NCI-H1105 (cell line): Measurements from ENCODE around the gene CDH23.

Experiments
- DNase-seq: peaks from one replicate; lab custom pipeline; 2025; lab: John Stamatoyannopoulos, UW

Gene CDH23

GRCh38 chr10:71517298-71518169, 120.8 kb downstream of the CDH23 start:
- DNase-seq: no peak

- no peak for DNase-seq
Observed at GRCh38 chr10:71520042-71520441, 123.3 kb downstream of the CDH23 start.

- DNase-seq: no peak
Observed at GRCh38 chr10:71521504-71522441, 125.1 kb downstream of the CDH23 start.

- DNase-seq: no peak
Observed at GRCh38 chr10:71522442-71523144, 125.9 kb downstream of the CDH23 start.

GRCh38 chr10:71523756-71524155, 127.0 kb downstream of the CDH23 start:
- no peak for DNase-seq

- DNase-seq: no peak
Observed at GRCh38 chr10:71525092-71525491, 128.4 kb downstream of the CDH23 start.

GRCh38 chr10:71525721-71526120, 129.0 kb downstream of the CDH23 start:
- DNase-seq: no peak

GRCh38 chr10:71526653-71527052, 129.9 kb downstream of the CDH23 start:
- no peak for DNase-seq

GRCh38 chr10:71527135-71527534, 130.4 kb downstream of the CDH23 start:
- no peak for DNase-seq

GRCh38 chr10:71528371-71529206, 131.9 kb downstream of the CDH23 start:
- no peak for DNase-seq

- no peak for DNase-seq
Observed at GRCh38 chr10:71529207-71529827, 132.6 kb downstream of the CDH23 start.

- DNase-seq: no peak
Observed at GRCh38 chr10:71530781-71531180, 134.1 kb downstream of the CDH23 start.

GRCh38 chr10:71531485-71532446, 135.0 kb downstream of the CDH23 start:
- DNase-seq: no peak

GRCh38 chr10:71532878-71533277, 136.2 kb downstream of the CDH23 start:
- DNase-seq: no peak

- no peak for DNase-seq
Observed at GRCh38 chr10:71533936-71534335, 137.2 kb downstream of the CDH23 start.

- DNase-seq: no peak
Observed at GRCh38 chr10:71534568-71535194, 138.0 kb downstream of the CDH23 start.

GRCh38 chr10:71536332-71536731, 139.6 kb downstream of the CDH23 start:
- DNase-seq: no peak

- DNase-seq: no peak
Observed at GRCh38 chr10:71537125-71537524, 140.4 kb downstream of the CDH23 start.

- no peak for DNase-seq
Observed at GRCh38 chr10:71537681-71538080, 141.0 kb downstream of the CDH23 start.
